ENCODE measurements around the gene LOXL3. TPM values are rescaled to one million over a fixed set of nuclear protein-coding genes. Genes with fewer than 3 reads are reported as not detected.

Gene LOXL3
- total RNA-seq, 1 donor from 2014 or later: 68.1 TPM

DNA sequence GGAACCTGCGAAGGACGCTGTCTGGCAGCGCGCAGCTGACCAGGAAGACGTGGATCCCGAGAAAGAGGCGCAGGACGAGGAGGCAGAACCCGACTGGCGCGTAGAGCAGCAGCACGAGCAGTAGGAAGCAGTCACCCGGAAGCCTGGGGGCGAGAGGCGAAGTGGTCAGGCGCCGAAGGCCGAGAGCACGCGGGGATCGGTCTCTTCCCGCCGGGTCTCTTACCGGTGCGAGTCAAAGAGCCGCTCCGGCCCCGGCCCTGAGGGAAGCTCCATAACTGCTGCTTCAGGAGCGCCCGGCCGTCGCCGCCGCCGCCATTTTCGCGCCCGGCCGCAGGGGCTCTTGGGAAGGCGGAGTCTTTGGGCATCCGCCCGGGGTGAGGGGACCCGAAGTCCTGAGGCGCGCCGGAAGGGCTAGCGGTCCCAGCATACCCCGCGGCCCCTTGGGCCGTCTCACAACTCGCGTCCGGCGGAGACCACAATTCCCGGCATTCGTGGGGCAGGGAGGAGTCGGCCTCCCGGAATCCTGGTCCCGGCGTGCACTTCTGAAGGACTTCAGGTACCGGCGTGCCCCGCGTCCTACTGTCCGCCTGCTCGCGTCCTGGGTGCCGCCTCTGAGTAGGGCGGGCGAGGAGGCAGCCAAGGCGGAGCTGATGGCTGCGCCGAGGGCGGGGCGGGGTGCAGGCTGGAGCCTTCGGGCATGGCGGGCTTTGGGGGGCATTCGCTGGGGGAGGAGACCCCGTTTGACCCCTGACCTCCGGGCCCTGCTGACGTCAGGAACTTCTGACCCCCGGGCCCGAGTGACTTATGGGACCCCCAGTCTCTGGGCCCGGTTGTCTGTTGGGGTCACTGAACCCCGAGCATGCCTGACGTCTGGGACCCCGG is 24.1 kb downstream of the LOXL3 start, which contains the start of the genes AUP1 and HTRA2:
Gene AUP1, minus strand, starts transcription at position 350 of the 882 bp plus-strand sequence. Its CDS starts 77 bp downstream, at position 273.
Gene HTRA2, plus strand, starts transcription at position 577 of the 882 bp plus-strand sequence. Its CDS starts 74 bp downstream, at position 651.
- peak; percentile 100 for DNase-seq (ENCODE audit: low spot score)

DNA sequence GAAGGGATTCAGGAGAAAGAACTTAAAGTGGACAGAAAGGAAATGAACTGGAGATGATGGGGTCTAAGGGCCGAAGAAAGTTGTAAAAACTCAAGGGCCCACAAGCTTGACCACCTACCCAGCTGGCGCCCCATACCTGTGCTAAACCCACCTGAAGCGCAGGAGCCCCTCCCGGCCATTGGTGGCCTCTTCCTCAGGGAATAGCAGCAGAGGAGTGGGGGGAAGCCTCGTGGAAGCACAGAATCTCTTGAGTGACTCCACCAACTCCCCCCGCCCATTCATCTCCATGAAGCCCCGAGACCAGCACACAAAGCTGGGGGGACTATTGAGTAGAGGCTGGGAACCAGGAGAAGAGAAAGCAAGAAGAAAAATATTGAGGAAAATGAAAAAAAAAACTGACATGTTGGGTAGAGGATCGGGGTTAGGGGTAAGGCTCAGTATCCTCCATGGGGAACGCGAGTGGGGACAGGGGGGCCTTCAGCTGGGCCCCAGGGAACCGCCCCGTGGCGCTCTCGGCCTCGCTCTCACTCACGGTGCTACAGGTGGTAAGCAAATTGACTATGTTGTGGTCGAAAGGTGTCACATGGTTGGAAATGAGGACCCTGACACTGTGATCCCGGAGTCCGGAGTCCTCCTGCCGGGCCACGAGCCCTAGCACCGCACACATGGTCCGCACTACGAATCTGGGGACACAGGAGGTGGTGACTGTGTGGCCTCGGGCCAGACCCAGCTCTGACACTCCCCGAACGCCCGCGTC is 25.0 kb downstream of the LOXL3 start:
- DNase-seq (ENCODE audit: low spot score): no peak

DNA sequence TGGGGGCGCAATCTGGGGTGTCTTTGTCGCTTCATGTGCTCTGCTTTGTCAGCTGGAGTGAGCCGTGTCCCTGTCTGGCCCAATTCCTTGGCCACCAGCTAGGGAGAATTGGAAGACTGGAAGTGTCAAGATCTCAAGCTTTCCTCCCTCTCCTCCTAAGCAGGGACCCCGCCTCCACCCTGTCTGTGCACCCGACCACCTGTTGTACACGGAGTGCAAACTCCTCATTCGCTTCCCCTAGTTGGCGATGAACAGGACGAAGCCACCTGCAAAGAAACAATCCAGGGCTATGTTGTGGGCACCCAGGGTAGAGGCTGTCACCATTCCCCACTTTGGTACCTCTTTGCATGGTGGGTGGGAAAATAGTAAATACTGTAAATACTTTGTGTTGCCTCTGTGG is 26.0 kb downstream of the LOXL3 start:
- DNase-seq (ENCODE audit: low spot score): no peak

DNA sequence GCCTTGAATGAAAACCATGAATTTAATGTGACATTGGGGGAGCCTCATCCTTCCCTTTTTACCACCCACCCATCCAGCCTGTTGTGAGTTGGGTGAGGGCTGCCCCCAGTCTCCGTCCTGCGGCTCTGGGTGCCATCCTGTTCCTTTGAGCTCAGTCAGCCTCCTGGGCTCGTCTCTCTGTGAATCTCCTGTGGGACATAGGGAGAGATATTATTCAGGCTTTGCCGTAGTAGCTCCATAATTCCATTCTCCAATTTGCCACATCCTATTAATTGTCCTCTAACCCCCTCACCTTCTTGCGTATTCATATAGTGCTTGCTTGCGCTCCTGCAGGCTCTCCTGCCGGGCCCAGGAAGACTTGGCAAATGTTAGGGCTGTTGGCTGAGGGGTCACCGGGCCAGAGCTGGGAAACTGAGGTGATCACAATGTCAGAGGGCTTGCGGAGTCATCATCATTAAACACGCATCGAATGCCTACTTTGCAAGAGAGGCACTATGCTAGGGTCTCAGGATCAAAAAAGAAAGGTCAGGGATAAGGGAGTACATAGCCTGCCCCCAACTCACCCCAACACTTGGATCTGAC is 27.0 kb downstream of the LOXL3 start:
- no peak for DNase-seq (ENCODE audit: low spot score)

DNA sequence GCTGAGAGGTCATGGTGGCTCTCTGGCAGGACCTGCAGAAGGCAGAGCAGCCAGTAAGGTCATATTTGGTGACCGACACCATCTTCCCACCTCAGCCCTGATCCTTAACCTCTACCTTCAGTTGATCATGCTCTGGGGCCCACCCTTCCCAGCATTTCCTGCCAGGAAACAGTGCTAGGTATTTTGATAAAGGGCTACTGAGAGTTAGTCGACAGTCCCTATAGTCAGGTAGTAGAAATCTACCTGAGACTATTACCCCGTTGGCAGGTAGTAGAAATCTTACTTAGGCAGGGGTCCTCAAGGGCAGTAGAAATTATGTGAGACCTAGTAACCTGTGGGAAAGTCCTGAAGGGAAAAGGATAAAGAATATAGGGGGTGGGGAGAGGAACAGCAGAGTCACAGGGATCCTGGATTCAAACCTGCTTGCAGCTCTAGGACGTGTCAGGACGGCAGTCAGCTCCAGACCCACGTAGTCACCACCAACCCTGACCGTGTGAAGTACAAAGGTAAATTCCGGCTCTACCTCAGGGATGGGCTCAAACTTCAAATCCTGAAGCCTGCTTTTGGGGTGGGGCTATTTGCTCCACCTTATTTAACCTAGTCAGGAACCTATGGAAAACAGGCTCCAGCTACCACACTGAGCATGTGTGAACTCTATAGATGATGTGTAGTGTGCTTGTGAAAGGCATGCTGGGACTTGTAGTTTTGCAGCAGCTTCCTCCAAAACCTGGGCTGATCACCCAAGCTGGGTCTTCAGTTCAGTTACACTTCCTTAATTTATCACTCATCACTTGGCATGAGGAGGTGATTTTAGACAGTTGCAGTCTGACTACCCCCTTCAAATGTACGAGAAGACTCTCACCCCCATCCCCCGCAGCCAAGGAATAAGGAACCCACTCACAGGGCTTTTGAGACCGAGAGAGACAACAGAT is 27.8 kb downstream of the LOXL3 start, which contains the start of gene DQX1:
Gene DQX1, minus strand, starts transcription at position 515 of the 932 bp plus-strand sequence. Its CDS starts 502 bp downstream, at position 13.
- peak; percentile 48 for DNase-seq (ENCODE audit: low spot score)

DNA sequence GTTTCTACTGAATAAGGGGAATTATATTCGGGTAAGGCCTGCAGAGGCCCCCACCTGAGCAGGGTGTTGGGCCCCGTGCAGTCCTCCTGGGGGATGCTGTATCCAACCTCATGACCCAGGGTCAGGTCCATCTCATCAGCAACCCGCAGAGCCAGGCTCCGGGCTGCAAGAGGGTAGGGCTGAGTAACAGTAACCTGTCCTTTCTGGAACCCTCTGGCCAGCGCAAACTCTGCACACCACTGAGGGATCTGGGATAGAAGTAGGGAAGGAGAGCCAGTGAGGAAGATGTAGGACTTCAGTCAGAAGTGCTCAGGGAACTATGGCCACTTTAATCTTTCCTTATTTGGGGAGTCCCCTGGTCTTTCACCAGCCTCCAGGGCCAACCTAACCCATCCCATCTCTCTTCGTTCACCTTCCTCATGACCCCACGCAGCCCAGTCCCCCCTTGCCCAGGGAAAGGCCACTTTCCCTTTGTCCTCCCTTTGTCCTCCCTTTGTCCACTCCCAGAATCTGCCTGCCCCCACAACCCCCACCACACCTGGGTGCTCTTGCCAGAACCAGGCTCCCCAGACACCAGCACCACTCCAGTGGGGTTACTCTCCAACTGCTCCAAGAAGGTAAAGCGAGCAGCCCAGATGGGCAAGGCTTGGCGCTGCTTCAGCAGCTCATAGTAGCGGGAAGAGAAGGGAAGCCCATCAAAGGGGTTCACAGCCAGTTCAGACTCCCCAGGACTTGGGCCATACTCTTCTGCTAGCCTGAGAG is 28.6 kb downstream of the LOXL3 start:
- DNase-seq (ENCODE audit: low spot score): no peak

DNA sequence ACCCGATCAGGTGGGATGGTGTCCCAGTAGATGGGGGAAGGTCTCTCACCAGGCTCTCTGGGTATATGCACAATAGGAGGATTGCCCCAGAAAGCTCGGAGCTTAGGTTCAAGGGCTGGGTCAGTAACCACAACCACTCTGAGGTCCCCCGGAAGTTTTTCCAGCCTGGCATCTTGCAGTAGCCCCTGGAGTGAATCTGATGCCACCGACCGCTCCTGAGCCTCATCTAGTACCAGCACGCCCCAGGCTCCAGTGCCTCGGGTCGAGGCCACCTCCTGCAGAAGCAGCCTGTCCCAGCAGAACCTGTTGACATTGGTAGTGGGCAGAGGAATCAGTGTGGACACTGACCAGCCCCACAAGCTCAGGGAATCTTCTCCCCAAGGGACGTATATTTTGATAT is 29.7 kb downstream of the LOXL3 start:
- no peak for DNase-seq (ENCODE audit: low spot score)

DNA sequence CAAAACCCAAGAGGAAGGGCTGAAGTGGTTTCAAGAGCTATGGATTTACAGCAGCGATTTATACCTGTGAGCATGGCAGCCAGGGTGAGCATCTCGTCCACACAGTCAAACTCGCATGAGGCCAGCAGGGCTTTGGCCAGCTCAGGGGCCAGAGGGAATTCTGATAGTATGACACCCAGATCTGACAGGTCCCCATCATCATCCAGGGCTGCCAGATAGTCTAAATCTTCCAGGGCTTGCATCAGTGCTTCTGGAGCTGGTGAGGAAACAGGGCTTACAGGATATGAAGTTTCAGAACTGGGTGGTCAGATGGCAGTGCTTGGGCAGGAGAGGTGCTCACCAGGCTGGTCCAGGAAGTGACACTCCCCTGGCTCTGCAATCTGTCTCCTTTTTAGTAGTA is 31.2 kb downstream of the LOXL3 start:
- DNase-seq (ENCODE audit: low spot score): no peak

DNA sequence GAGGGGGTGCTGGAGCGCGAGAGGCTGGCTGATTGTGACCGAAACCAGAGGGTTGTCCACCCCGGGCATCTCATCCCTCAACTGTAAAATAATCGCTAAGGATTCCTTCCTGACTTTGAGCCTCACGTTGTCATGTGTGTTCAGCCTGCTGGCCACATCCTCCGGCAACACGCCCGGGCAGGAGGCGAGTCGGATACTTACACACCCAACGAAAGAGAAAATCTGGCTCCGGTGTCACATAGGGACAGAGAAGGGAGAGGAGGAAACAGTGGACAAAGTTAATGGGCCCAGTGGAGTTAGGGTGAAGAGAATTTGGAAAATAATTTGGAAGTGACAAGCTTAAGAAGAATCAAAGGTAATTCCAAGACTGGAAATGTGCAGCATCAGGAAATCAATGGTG is 37.1 kb downstream of the LOXL3 start:
- no peak for DNase-seq (ENCODE audit: low spot score)

DNA sequence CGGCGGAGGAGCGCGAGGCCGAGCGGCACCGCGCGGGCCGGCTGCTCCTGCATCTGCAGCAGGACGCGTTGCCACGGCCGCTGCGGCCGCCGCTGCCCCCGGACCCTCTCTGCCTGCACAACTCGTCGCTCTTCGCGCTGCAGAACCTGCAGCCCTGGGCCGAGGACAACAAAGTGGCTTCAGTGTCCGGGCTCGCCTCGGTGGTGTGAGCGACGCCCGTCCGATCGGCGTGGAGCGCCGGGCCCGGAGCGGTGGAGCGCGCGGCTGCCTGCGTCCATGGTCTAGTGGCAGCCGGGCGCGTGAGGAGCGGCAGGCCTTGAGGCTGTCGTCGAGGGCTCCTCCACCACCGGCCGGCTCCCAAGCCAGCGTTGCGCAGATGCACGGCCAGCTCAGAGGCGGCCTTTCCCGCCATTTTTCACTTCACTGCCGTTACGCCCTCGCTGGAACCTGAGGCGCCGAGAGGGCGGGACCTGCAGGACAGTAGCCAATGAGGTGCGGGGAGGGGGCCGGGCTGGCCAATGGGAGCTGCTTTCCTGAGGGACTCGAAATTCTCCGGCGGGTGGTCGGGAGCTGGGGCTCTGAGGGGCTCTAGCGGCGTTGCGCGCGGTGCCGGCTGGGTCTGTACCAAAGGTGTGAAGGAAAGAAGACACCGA is 37.6 kb downstream of the LOXL3 start:
- peak; percentile 62 for DNase-seq (ENCODE audit: low spot score)

DNA sequence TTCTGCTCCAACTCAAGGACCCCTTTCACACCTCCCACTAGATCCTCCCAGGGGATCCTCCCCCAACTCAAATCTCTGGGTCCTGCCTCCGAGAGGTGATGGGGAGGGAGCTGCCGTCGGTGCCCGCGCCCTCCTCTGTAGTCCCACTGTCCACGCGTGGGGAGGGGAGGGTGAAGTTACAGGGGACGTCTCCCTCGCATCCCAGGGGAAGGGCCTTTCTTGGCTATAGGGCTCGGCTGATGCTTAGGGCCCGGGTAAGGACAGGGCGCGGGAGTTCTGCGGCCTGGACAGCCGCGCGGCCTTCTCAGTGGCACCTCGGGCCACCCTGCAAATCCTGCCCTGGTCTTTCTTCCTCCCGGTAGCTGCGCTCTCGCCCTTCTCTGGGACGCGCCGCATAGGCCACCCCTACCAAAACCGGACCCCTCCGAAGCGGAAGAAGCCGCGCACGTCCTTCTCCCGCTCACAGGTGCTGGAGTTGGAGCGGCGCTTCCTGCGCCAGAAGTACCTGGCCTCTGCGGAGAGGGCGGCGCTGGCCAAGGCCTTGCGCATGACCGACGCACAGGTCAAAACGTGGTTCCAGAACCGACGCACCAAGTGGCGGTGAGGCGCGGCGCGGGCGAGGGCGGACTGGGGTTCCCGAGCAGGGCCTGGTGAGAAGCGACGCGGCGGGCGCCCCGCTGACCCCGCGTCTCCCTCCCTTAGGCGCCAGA is 38.3 kb downstream of the LOXL3 start:
- DNase-seq (ENCODE audit: low spot score): no peak

DNA sequence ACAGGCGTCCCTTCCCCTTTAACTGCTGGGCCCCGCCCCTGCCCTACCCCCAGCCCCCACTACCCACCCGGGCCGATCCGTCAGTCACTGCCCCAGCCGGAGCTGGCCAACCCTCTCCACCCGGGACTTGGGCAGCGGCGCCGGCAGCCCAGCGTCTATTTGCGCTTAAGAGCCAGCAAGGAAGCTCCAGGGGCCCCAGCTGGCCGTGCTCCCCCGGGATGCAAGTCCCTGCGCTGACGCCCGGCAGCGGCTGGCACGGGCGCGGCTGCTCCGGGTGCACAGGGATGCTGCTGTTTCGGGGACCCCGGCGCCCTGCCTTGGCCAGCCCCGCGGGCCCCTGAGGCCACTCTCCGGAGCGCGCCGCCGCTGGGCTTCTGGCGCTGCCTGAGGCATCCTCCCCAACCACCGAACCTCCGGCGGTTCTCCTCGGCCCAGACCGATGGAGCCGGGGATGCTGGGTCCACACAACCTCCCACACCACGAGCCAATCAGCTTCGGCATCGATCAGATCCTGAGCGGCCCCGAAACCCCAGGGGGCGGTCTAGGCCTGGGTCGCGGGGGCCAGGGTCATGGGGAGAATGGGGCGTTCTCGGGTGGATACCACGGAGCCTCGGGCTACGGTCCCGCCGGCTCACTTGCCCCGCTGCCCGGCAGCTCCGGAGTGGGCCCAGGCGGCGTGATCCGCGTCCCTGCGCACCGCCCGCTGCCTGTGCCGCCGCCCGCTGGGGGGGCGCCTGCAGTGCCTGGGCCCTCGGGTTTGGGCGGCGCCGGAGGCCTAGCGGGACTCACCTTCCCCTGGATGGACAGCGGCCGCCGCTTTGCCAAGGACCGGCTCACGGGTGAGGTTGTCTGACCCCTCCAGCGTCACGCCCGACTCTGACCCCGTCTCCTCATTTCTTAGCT is 39.1 kb downstream of the LOXL3 start, which contains the start of gene TLX2:
Gene TLX2, plus strand, starts transcription at position 83 of the 903 bp plus-strand sequence. Its CDS starts 357 bp downstream, at position 440.
- no peak for DNase-seq (ENCODE audit: low spot score)

DNA sequence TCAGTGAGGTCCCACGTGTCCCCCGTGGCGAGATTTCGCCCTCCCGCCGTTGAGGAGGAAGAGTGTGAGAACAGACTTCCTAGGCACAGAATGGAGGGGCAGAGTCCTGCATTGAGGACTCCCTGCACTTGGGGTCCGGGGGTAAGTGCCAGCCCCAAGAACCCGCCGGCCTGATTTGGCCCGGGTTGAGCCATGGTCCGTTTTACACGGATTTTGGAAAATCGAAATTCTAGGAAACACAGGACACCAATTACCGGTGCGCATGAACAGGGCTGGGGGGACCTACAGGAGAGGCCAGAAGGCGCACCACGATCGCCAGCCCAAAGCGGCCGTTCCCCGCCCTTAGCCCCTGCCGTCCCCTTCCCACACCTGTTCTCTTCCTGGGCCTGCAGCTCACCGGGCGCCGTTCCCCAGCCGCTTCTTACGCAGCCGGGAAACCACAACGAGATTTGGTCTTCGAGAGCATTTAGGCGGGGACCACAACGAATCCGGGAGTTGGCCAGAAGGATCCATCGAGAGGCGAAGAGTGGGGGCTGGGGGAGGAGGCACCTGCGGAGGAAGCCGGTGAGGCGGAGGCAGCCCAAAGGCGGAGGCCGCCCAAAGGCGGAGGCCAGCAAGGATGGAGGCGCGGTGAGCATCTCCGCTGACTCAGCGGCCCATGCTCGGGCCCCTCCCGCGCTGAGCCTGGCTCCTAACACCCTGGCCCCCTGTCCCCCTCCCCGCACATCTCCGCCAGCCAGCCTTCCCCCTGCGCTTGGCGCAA is 40.0 kb downstream of the LOXL3 start:
- DNase-seq (ENCODE audit: low spot score): no peak

DNA sequence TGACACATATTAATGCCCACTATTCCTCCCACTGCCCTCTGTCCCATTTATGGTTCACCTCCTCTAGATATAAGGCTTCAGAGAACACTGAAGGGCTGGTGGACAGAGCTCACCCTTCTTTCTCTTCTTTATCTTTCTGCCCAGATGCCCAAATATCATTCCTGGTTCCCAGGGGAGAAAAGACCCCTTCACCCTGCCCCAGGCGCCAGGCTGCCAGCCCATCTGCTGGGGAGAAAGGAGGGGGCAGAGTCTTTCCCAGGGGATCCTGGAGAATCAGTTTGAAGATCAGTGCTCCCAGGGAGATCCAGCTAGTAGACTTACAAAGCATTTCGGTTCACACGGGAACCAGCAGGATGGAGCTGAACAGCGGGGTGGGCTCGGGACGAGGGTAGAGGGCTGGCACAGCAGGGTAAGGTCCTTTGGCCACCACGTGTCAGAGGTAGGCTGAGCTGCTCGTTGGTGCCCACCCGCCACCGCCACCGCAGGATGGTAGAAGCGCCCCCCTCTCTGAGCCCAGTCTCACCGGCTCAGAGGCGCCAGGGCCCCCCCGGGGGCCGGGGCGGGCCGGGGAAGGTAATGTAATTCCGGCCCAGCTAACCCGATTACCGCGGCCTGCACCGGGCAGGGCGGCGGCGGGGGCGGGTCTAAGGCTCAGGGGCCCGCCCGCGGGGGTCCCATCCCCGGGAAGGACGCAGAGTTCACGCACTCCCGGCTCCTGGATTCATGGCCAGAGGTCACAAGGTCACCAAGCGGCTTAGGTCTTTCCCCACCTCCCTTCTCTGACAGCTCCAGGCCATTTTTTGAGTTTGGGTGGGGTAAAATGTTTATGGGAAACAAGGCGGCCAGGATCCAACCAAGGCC is 40.8 kb downstream of the LOXL3 start:
- DNase-seq (ENCODE audit: low spot score): no peak

DNA sequence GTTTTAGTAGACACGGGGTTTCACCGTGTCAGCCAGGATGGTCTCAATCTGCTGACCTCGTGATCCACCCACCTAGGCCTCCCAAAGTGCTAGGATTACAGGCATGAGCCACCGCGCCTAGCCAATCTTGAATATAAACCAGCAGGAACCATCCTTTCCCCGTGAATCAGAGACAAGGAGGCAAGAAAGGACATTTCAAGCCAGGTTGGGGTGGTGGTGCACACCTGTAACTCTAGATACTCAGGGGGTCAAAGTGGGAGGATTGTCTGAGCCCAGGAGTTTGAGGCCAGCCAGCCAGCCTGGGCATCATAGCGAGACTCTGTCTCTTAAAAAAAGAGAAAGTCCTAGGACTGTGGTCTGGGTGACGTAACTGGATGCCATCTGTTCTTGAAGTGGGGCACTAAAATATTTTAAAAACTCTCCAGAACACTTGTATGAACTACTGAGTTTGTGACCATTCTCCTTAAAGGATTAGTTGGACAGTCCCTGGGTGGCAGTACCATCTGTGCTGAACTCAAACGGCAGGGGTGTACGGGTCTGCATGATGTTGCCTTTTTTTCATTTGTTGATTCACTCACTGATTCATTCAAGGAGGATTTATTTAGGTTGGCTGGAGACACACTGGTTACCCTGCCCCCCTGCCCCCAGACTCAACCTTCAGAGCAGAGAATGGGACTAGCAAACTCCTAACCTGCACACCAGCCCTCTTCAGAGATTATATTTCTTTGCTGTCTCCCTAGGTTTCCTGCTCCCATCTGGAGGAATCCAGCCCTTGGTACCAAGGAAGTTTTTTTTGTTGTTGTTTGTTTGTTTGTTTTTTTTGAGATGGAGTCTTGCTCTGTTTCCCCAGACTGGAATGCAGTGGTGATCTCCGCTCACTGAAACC is 42.4 kb downstream of the LOXL3 start:
- no peak for DNase-seq (ENCODE audit: low spot score)

Measured in umbilical cord (tissue), 2 donors.